ENCODE measurements around the gene DNAH7. TPM values are rescaled to one million over a fixed set of nuclear protein-coding genes. Genes with fewer than 3 reads are reported as not detected.

The DNAH7 gene
- total and polyA plus RNA-seq, 9 of the 15 experiments (the other 6 are each of a cell fraction or from before 2014, with no cell fraction given): 0.03 to 0.42 (median 0.18) TPM

GRCh38 chr2:195937176-195937575 is 131.5 kb downstream of the DNAH7 start:
- intact Hi-C loops (cut with micrococcal nuclease): loop anchor here (5.0 kb wide), 2 partner anchors 275 to 625 kb away; no protein-coding TSS in a partner anchor
- Histone ChIP-seq H3K4me1 (replicated peaks in 1 of 2; ENCODE audit: control insufficient read depth in 2 of 2, insufficient read depth in 2 of 2, low read length in 2 of 2) (no peaks in the 10 kb centered on the region), H3K9me1 (ENCODE audit: control insufficient read depth, insufficient read depth, low read length) (no peaks in the 10 kb centered on the region), H3K9ac (ENCODE audit: insufficient read depth in 1 of 2, low read depth in 2 of 2, low read length in 2 of 2) (no peak overlapping the region), H3K4me3 (no peak overlapping the region), H3K79me2 (ENCODE audit: control insufficient read depth, insufficient read depth, low read length) (no peaks in the 10 kb centered on the region), H3K4me2 (ENCODE audit: insufficient read depth, low read length) (no peak overlapping the region), H3K36me3 (ENCODE audit: control insufficient read depth, insufficient read depth, low read length) (no peaks in the 10 kb centered on the region), H2AFZ (ENCODE audit: low read depth, low read length) (no peak overlapping the region), H3K27ac (ENCODE audit: extremely low read depth, low read depth, low read length) (no peak overlapping the region), H3K9me3 (replicated peaks; ENCODE audit: control insufficient read depth, insufficient read depth, low read depth, low read length) (no peaks in the 10 kb centered on the region), H4K20me1 (replicated peaks; ENCODE audit: control insufficient read depth, insufficient read depth, low read length) (no peaks in the 10 kb centered on the region), H3K27me3 (ENCODE audit: control insufficient read depth in 2 of 2, insufficient read depth in 2 of 2, low read length in 2 of 2) (no peaks in the 10 kb centered on the region)
- ChIA-PET POLR2A (no interaction called here), CTCF (ENCODE audit: low intra/inter-chr PET ratio) (no interaction called here)
- no TSS peak for BruUV-seq (replicated peaks)
- in situ Hi-C loops (cut with MboI): no loop called here
- DNase-seq (ENCODE audit: extremely low read depth in 1 of 4, low spot score in 3 of 4) (no peak), ATAC-seq (no peak), FAIRE-seq (no peak)
- TF ChIP-seq TOE1 (IDR thresholded peaks at IDR 0.05; ENCODE audit: borderline replicate concordance) (no peak), TOE1 (CRISPR knock-in tag; IDR thresholded peaks at IDR 0.05; ENCODE audit: borderline replicate concordance, low read depth) (no peak), SMAD4 (CRISPR knock-in tag; conservative IDR thresholded peaks at IDR 0.05) (no peak), ZNF586 (CRISPR knock-in tag; conservative IDR thresholded peaks at IDR 0.05) (no peak), EP400 (IDR thresholded peaks at IDR 0.05) (no peak), ZBTB5 (IDR thresholded peaks at IDR 0.05) (no peak), CXXC5 (CRISPR knock-in tag; IDR thresholded peaks at IDR 0.05) (no peak), CCAR2 (IDR thresholded peaks at IDR 0.05; ENCODE audit: low read depth, low read length) (no peak), TGIF2 (CRISPR knock-in tag; IDR thresholded peaks at IDR 0.05) (no peak), SMARCA4 (IDR thresholded peaks at IDR 0.05) (no peak), SNIP1 (IDR thresholded peaks at IDR 0.05; ENCODE audit: low read depth) (no peak), HDAC2 (IDR thresholded peaks at IDR 0.05) (no peak)
- TF ChIP-seq, protein P1, sequence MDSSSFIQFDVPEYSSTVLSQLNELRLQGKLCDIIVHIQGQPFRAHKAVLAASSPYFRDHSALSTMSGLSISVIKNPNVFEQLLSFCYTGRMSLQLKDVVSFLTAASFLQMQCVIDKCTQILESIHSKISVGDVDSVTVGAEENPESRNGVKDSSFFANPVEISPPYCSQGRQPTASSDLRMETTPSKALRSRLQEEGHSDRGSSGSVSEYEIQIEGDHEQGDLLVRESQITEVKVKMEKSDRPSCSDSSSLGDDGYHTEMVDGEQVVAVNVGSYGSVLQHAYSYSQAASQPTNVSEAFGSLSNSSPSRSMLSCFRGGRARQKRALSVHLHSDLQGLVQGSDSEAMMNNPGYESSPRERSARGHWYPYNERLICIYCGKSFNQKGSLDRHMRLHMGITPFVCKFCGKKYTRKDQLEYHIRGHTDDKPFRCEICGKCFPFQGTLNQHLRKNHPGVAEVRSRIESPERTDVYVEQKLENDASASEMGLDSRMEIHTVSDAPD (CRISPR knock-in tag; IDR thresholded peaks at IDR 0.05): no peak
- TF ChIP-seq, protein P2, sequence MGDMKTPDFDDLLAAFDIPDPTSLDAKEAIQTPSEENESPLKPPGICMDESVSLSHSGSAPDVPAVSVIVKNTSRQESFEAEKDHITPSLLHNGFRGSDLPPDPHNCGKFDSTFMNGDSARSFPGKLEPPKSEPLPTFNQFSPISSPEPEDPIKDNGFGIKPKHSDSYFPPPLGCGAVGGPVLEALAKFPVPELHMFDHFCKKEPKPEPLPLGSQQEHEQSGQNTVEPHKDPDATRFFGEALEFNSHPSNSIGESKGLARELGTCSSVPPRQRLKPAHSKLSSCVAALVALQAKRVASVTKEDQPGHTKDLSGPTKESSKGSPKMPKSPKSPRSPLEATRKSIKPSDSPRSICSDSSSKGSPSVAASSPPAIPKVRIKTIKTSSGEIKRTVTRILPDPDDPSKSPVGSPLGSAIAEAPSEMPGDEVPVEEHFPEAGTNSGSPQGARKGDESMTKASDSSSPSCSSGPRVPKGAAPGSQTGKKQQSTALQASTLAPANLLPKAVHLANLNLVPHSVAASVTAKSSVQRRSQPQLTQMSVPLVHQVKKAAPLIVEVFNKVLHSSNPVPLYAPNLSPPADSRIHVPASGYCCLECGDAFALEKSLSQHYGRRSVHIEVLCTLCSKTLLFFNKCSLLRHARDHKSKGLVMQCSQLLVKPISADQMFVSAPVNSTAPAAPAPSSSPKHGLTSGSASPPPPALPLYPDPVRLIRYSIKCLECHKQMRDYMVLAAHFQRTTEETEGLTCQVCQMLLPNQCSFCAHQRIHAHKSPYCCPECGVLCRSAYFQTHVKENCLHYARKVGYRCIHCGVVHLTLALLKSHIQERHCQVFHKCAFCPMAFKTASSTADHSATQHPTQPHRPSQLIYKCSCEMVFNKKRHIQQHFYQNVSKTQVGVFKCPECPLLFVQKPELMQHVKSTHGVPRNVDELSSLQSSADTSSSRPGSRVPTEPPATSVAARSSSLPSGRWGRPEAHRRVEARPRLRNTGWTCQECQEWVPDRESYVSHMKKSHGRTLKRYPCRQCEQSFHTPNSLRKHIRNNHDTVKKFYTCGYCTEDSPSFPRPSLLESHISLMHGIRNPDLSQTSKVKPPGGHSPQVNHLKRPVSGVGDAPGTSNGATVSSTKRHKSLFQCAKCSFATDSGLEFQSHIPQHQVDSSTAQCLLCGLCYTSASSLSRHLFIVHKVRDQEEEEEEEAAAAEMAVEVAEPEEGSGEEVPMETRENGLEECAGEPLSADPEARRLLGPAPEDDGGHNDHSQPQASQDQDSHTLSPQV (IDR thresholded peaks at IDR 0.05): no peak
- TF ChIP-seq, protein P3, sequence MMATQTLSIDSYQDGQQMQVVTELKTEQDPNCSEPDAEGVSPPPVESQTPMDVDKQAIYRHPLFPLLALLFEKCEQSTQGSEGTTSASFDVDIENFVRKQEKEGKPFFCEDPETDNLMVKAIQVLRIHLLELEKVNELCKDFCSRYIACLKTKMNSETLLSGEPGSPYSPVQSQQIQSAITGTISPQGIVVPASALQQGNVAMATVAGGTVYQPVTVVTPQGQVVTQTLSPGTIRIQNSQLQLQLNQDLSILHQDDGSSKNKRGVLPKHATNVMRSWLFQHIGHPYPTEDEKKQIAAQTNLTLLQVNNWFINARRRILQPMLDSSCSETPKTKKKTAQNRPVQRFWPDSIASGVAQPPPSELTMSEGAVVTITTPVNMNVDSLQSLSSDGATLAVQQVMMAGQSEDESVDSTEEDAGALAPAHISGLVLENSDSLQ (IDR thresholded peaks at IDR 0.05): no peak
- TF ChIP-seq, protein P4, sequence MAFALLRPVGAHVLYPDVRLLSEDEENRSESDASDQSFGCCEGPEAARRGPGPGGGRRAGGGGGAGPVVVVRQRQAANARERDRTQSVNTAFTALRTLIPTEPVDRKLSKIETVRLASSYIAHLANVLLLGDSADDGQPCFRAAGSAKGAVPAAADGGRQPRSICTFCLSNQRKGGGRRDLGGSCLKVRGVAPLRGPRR (CRISPR knock-in tag; IDR thresholded peaks at IDR 0.05): no peak

Measured in K562 (cell line).